ENCODE results near the gene SRRM3. TPM values are rescaled to one million over a fixed set of nuclear protein-coding genes. Genes with fewer than 3 reads are reported as not detected.
"Not testable (repeated sequence)": the region's sequence is repeated elsewhere in the genome, so short reads cannot be mapped to it uniquely, and the experiment has no call there.

Gene SRRM3
- total RNA-seq, 2 experiments from 2014 or later = not detected

- H3K4me3 Mint-ChIP-seq = no peak overlapping the region
- H3K9me3 Mint-ChIP-seq = no peaks in the 10 kb centered on the region
- no peaks in the 10 kb centered on the region for H3K36me3 Mint-ChIP-seq (ENCODE audit: low read depth)
- CTCF ChIA-PET = interaction anchor here (1.0 to 6.7 kb wide), 2 partner anchors 17 to 18 kb away, joined by 7 to 125 read pairs; no protein-coding TSS in a partner anchor
- H3K4me1 Mint-ChIP-seq = peaks cover 5% of the 10 kb centered on the region
- no peak for DNase-seq
- POLR2A ChIA-PET = interaction anchor here (0.7 to 1.0 kb wide), 2 partner anchors 17 to 21 kb away, joined by 3 to 4 read pairs; no protein-coding TSS in a partner anchor
- H3K27ac Mint-ChIP-seq = no peak overlapping the region
- H3K27me3 Mint-ChIP-seq = peaks cover 9% of the 10 kb centered on the region
Measured at GRCh38 chr7:76296743-76297740, 95.3 kb downstream of the SRRM3 start.

GRCh38 chr7:76300166-76300731 lies 98.6 kb downstream of the SRRM3 start:
- Mint-ChIP-seq H3K9me3 (no peaks in the 10 kb centered on the region), H3K36me3 (ENCODE audit: low read depth) (no peaks in the 10 kb centered on the region), H3K27me3 (peaks cover 9% of the 10 kb centered on the region), H3K27ac (no peak overlapping the region), H3K4me3 (no peak overlapping the region), H3K4me1 (peaks cover 20% of the 10 kb centered on the region)
- no peak for DNase-seq
- ChIA-PET CTCF (interaction anchor here (0.6 to 1.9 kb wide), 2 partner anchors 9 to 11 kb away, joined by 3 to 4 read pairs; no protein-coding TSS in a partner anchor), POLR2A (no interaction called here)

GRCh38 chr7:76301000-76301399 lies 99.3 kb downstream of the SRRM3 start:
- peaks cover 9% of the 10 kb centered on the region for H3K27me3 Mint-ChIP-seq
- ChIA-PET POLR2A (interaction anchor here (0.6 kb wide), 1 partner anchor 410 kb away, joined by 3 read pairs; no protein-coding TSS in a partner anchor), CTCF (interaction anchor here (1.9 kb wide), 1 partner anchor 10 kb away, joined by 4 read pairs; no protein-coding TSS in a partner anchor)
- H3K4me1 Mint-ChIP-seq = peaks cover 20% of the 10 kb centered on the region
- H3K9me3 Mint-ChIP-seq = no peaks in the 10 kb centered on the region
- no peak for DNase-seq
- H3K4me3 Mint-ChIP-seq = no peak overlapping the region
- no peaks in the 10 kb centered on the region for H3K36me3 Mint-ChIP-seq (ENCODE audit: low read depth)
- H3K27ac Mint-ChIP-seq = no peak overlapping the region

GRCh38 chr7:76302347-76303201 lies 100.9 kb downstream of the SRRM3 start, which contains the start of gene HSPB1:
HSPB1 (plus strand) TSS chr7:76302673; CDS start chr7:76302713, 40 bp downstream.
- Mint-ChIP-seq H3K27ac (peak within 1 kb of the TSS; percentile 67), H3K4me1 (peaks cover 18% of the 10 kb centered on the region), H3K27me3 (peaks cover 9% of the 10 kb centered on the region), H3K36me3 (ENCODE audit: low read depth) (no peaks in the 10 kb centered on the region), H3K4me3 (peak within 1 kb of the TSS; percentile 84), H3K9me3 (no peaks in the 10 kb centered on the region)
- DNase-seq = peak; percentile 62
- CTCF ChIA-PET = interaction anchor here (0.7 to 2.7 kb wide), 5 partner anchors 9 to 15 kb away, joined by 3 to 18 read pairs (median 4); no protein-coding TSS in a partner anchor
- POLR2A ChIA-PET = interaction anchor here (3.8 kb wide), 1 partner anchor 15 kb away, joined by 19 read pairs; no protein-coding TSS in a partner anchor

GRCh38 chr7:76303202-76304147 lies 101.8 kb downstream of the SRRM3 start:
- peak; percentile 72 for DNase-seq
- peak overlapping the region; percentile 67 for H3K27ac Mint-ChIP-seq
- no peaks in the 10 kb centered on the region for H3K9me3 Mint-ChIP-seq
- peaks cover 18% of the 10 kb centered on the region for H3K4me1 Mint-ChIP-seq
- peaks cover 9% of the 10 kb centered on the region for H3K27me3 Mint-ChIP-seq
- H3K4me3 Mint-ChIP-seq = peak overlapping the region; percentile 84
- ChIA-PET CTCF (interaction anchor here (0.7 to 2.7 kb wide), 4 partner anchors 11 to 15 kb away, joined by 3 to 18 read pairs (median 7); no protein-coding TSS in a partner anchor), POLR2A (interaction anchor here (3.8 kb wide), 1 partner anchor 14 kb away, joined by 19 read pairs; no protein-coding TSS in a partner anchor)
- H3K36me3 Mint-ChIP-seq (ENCODE audit: low read depth) = no peaks in the 10 kb centered on the region

GRCh38 chr7:76304888-76305375 lies 103.2 kb downstream of the SRRM3 start:
- Mint-ChIP-seq H3K27me3 (peaks cover 9% of the 10 kb centered on the region), H3K36me3 (ENCODE audit: low read depth) (no peaks in the 10 kb centered on the region), H3K9me3 (no peaks in the 10 kb centered on the region), H3K27ac (no peak overlapping the region), H3K4me1 (peaks cover 18% of the 10 kb centered on the region), H3K4me3 (peak overlapping the region; percentile 3)
- POLR2A ChIA-PET = interaction anchor here (3.8 kb wide), 1 partner anchor 13 kb away, joined by 19 read pairs; no protein-coding TSS in a partner anchor
- CTCF ChIA-PET = interaction anchor here (0.8 to 2.2 kb wide), 6 partner anchors 9 to 36 kb away, joined by 3 to 15 read pairs (median 4); no protein-coding TSS in a partner anchor
- no peak for DNase-seq

GRCh38 chr7:76308874-76309273 lies 107.2 kb downstream of the SRRM3 start:
- CTCF ChIA-PET = interaction anchor here (1.4 kb wide), 1 partner anchor 17 kb away, joined by 10 read pairs; no protein-coding TSS in a partner anchor
- H3K4me3 Mint-ChIP-seq; H3K27ac Mint-ChIP-seq; H3K4me1 Mint-ChIP-seq; H3K27me3 Mint-ChIP-seq; H3K9me3 Mint-ChIP-seq; DNase-seq; H3K36me3 Mint-ChIP-seq (ENCODE audit: low read depth): not testable (repeated sequence)
- POLR2A ChIA-PET = interaction anchor here (1.3 kb wide), 1 partner anchor 9 kb away, joined by 6 read pairs; no protein-coding TSS in a partner anchor

DNA sequence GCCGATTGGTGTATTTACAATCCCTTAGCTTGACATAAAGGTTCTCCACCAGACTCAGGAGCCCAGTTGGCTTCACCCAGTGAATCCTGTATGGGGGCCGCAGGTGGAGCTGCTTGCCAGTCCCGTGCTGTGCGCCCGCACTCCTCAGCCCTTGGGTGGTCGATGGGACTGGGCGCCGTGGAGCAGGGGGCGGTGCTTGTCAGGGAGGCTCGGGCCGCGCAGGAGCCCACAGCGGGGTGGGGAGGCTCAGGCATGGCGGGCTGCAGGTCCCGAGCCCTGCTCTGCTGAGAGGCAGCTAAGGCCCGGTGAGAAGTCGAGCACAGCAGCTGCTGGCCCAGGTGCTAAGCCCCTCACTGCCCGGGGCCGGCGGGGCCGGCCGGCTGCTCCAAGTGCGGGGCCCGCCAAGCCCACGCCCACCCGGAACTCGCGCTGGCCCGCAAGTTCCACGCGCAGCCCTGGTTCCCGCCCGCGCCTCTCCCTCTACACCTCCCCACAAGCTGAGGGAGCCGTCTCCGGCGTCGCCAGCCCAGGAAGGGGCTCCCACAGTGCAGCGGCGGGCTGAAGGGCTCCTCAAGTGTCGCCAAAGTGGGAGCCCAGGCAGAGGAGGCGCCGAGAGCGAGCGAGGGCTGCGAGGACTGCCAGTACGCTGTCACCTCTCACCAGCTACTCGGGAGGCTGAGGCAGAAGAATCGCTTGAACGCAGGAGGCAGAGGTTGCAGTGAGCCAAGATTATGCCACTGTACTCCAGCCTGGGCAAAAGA lies 107.8 kb downstream of the SRRM3 start:
- not testable (repeated sequence) for H3K4me3 Mint-ChIP-seq; H3K27me3 Mint-ChIP-seq; H3K4me1 Mint-ChIP-seq; DNase-seq; H3K36me3 Mint-ChIP-seq (ENCODE audit: low read depth); H3K27ac Mint-ChIP-seq; H3K9me3 Mint-ChIP-seq
- ChIA-PET CTCF (interaction anchor here (1.2 to 1.4 kb wide), 2 partner anchors 18 to 131 kb away, joined by 4 to 10 read pairs; no protein-coding TSS in a partner anchor), POLR2A (interaction anchor here (1.3 kb wide), 1 partner anchor 8 kb away, joined by 6 read pairs; no protein-coding TSS in a partner anchor)

DNA sequence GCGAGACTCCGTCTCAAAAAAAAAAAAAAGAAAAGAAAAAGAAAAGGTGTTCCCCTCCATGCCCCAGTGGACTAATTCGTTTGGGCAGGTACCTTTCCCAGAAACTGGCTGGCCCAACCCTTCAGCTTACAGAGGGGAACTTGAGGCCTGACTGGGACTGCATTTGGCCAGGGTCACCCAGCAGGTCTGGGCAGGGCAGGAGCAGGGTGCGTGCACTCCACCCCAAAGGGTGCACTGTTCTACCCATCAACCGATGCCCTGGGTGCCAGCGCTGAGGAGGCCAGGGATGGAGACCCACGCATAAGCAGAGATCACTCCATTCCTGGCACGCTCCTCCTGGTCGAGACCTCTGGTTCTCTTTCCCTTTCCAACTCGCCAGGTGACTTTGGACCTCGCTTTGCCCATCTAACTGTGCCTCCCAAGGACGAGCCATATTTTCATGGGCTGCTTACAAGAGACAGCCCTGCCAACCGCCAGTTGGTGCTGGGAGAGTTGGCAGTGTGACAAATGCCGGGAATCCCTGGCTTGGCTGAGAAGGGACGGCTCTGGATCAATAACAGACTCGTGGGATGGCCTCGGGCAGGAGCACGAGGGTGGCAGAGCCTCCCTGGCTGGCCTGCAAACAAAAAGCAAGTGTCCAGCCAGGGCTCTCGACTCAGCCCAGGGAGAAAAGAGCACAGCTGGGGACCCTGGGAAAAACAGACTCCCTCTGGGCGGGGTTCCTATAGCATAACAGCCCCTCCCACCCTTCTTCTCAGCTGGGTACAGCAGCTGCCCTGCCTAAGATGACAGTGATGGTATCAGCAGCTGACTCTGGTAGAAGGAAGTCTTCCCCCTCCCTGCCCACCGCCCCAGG lies 108.6 kb downstream of the SRRM3 start:
- no peak overlapping the region for H3K27ac Mint-ChIP-seq
- ChIA-PET CTCF (interaction anchor here (1.2 to 9.2 kb wide), 2 partner anchors 17 to 132 kb away, joined by 4 to 125 read pairs; no protein-coding TSS in a partner anchor), POLR2A (interaction anchor here (0.9 kb wide), 1 partner anchor 133 kb away, joined by 3 read pairs; no protein-coding TSS in a partner anchor)
- H3K27me3 Mint-ChIP-seq = no peaks in the 10 kb centered on the region
- no peaks in the 10 kb centered on the region for H3K36me3 Mint-ChIP-seq (ENCODE audit: low read depth)
- DNase-seq = no peak
- no peak overlapping the region for H3K4me3 Mint-ChIP-seq
- no peaks in the 10 kb centered on the region for H3K9me3 Mint-ChIP-seq
- H3K4me1 Mint-ChIP-seq = peaks cover 10% of the 10 kb centered on the region

DNA sequence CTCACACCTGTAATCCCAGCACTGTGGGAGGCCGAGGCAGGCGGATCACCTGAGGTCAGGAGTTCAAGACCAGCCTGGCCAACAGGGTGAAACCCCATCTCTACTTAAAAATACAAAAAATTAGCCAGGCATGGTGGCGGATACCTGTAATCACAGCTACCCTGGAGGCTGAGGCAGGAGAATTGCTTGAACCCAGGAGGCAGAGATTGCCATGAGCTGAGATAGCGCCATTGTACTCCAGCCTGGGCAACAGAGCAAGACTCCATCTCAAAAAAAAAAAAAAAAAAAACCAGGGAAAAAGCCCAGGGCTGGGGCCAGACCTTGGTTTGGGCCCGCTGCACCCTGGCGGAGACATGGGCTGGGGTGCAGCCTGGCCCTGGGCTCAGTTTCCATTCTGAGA lies 110.1 kb downstream of the SRRM3 start:
- POLR2A ChIA-PET, DNase-seq: not testable (repeated sequence)

More for the DNA sequence above, 110.1 kb downstream of the SRRM3 start:
- CTCF ChIA-PET = interaction anchor here (0.6 to 9.2 kb wide), 7 partner anchors 9 to 144 kb away, joined by 3 to 125 read pairs (median 3); partner anchors contain the start of gene HSPB1
- not testable (repeated sequence) for H3K27ac Mint-ChIP-seq; H3K36me3 Mint-ChIP-seq (ENCODE audit: low read depth); H3K9me3 Mint-ChIP-seq; H3K4me3 Mint-ChIP-seq; H3K27me3 Mint-ChIP-seq
- H3K4me1 Mint-ChIP-seq = peaks cover 11% of the 10 kb centered on the region

Data from activated CD4-positive, alpha-beta memory T cell treated with anti-CD3 and anti-CD28 coated beads, Interleukin-2, amount 10 ng/mL, durations not matched to agents 7 days and 5 days (primary cell).